Thyroid gland (tissue), 4 donors: ENCODE data around the gene PLXNC1. TPM values are rescaled to one million over a fixed set of nuclear protein-coding genes. Genes with fewer than 3 reads are reported as not detected.

ENCODE experiments used
- DNase-seq, 2 donors: peaks; one replicate each; pipeline ENCODE4 v3.0.0-alpha.2; 2019
- H3K27ac ChIP-seq, 3 donors: fragments of 200-600 bp; sonication (generic); 1 replicate in 2 of 3; 2 replicates in 1 of 3; pipeline ENCODE4 v1.5.1; 2016 to 2019; ENCODE audit warnings: mild to moderate bottlenecking in 1 of 3, moderate library complexity in 1 of 3
- H3K27me3 ChIP-seq: fragments of 200-600 bp; sonication (generic); one replicate; pipeline ENCODE4 v1.5.1; 2019
- H3K36me3 ChIP-seq, 2 donors: fragments of 200-600 bp; sonication (generic); one replicate each; pipeline ENCODE4 v1.5.1; 2016 to 2019
- H3K4me1 ChIP-seq, 2 donors: fragments of 200-600 bp; sonication (generic); one replicate each; pipeline ENCODE4 v1.5.1; 2017 to 2019
- H3K4me3 ChIP-seq, 3 donors: fragments of 200-600 bp; sonication (generic); replicated peaks in 1 of 3; 1 replicate in 2 of 3; 2 replicates in 1 of 3; pipeline ENCODE4 v1.5.1; 2016; ENCODE audit warnings: mild to moderate bottlenecking in 1 of 3
- H3K9me3 ChIP-seq: fragments of 200-600 bp; sonication (generic); one replicate; pipeline ENCODE4 v1.5.1; 2017
- POLR2A ChIP-seq, 2 donors: fragments of 450-650 bp; IDR thresholded peaks; one replicate each; pipeline ENCODE4 v1.6.1; 2017; ENCODE audit warnings: antibody characterized with exemption in 2 of 2, mild to moderate bottlenecking in 2 of 2, moderate library complexity in 1 of 2
- WGBS, 2 donors: methylation state at CpG; one replicate each; pipeline ENCODE4 v1.1.5; 2017; 5-methylcytosine and 5-hydroxymethylcytosine counted together
- intact Hi-C: fragments of 100-400 bp; cut with DNase I; formaldehyde crosslinking; loops from one replicate; pipeline ENCODE4 v1.15.1; 2023
- total RNA-seq, 4 donors: library from RNA; depleted of rRNA; stranded (reverse); fragments of >200 nt; gene quantifications; one replicate each; pipeline ENCODE4 v1.2.3, GENCODE V29; 2016
- TF ChIP-seq, protein P1 (sequence below), 6 experiments: fragments of 200-600 bp in 3 of 6; fragments of 450-650 bp in 3 of 6; sonication (generic) in 3 of 6; IDR thresholded peaks; one replicate each; pipeline ENCODE4 v1.5.1; 2016 to 2019; ENCODE audit warnings: antibody characterized with exemption in 6 of 6, mild to moderate bottlenecking in 2 of 6, inconsistent platforms in 1 of 6, moderate library complexity in 1 of 6

The PLXNC1 gene
- total RNA-seq, 4 donors from 2014 or later: 4.5 to 7.2 (median 5.1) TPM

- Histone ChIP-seq H3K4me3 (no peak overlapping the region), H3K27me3 (no peaks in the 10 kb centered on the region), H3K9me3 (no peaks in the 10 kb centered on the region), H3K27ac (no peak overlapping the region), H3K36me3 (no peaks in the 10 kb centered on the region), H3K4me1 (no peaks in the 10 kb centered on the region)
- TF ChIP-seq, protein P1, sequence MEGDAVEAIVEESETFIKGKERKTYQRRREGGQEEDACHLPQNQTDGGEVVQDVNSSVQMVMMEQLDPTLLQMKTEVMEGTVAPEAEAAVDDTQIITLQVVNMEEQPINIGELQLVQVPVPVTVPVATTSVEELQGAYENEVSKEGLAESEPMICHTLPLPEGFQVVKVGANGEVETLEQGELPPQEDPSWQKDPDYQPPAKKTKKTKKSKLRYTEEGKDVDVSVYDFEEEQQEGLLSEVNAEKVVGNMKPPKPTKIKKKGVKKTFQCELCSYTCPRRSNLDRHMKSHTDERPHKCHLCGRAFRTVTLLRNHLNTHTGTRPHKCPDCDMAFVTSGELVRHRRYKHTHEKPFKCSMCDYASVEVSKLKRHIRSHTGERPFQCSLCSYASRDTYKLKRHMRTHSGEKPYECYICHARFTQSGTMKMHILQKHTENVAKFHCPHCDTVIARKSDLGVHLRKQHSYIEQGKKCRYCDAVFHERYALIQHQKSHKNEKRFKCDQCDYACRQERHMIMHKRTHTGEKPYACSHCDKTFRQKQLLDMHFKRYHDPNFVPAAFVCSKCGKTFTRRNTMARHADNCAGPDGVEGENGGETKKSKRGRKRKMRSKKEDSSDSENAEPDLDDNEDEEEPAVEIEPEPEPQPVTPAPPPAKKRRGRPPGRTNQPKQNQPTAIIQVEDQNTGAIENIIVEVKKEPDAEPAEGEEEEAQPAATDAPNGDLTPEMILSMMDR (IDR thresholded peaks at IDR 0.05): no peak
- no peak for TF ChIP-seq POLR2A (IDR thresholded peaks at IDR 0.05)
- WGBS, 2 donors: 48 to 50% methylated on average over 2 of the region's 2 CpGs
- intact Hi-C loops: no loop called here
- no peak for DNase-seq
Measured at GRCh38 chr12:94203181-94203546, 54.8 kb downstream of the PLXNC1 start.

DNA sequence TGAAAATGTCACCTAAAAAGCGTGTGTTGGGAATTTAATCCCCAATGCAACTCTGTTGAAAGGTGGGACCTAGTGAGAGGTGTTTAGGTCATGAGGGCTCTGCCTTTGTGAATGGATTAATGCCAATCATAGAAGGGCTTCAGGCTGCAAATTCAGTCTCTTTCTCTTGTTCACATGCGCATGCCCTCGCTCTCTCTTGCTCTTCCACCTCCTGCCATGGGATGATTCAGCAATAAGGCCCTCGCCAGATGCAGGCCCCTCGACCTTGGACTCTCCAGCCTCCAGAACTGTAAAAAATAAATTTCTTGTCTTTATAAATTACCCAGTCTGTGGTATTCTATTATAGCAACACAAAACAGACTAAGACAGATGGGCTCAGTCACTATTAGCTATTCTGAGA is 55.4 kb downstream of the PLXNC1 start:
- no peaks in the 10 kb centered on the region for H3K36me3 ChIP-seq
- WGBS, 2 donors: 93 to 99% methylated on average over 5 of the region's 5 CpGs
- H3K9me3 ChIP-seq: no peaks in the 10 kb centered on the region
- H3K4me3 ChIP-seq: no peak overlapping the region
- no peak for DNase-seq
- TF ChIP-seq, protein P1 (IDR thresholded peaks at IDR 0.05): no peak
- TF ChIP-seq POLR2A (IDR thresholded peaks at IDR 0.05): no peak
- H3K4me1 ChIP-seq: no peaks in the 10 kb centered on the region
- H3K27ac ChIP-seq: no peak overlapping the region
- intact Hi-C loops: no loop called here
- no peaks in the 10 kb centered on the region for H3K27me3 ChIP-seq

DNA sequence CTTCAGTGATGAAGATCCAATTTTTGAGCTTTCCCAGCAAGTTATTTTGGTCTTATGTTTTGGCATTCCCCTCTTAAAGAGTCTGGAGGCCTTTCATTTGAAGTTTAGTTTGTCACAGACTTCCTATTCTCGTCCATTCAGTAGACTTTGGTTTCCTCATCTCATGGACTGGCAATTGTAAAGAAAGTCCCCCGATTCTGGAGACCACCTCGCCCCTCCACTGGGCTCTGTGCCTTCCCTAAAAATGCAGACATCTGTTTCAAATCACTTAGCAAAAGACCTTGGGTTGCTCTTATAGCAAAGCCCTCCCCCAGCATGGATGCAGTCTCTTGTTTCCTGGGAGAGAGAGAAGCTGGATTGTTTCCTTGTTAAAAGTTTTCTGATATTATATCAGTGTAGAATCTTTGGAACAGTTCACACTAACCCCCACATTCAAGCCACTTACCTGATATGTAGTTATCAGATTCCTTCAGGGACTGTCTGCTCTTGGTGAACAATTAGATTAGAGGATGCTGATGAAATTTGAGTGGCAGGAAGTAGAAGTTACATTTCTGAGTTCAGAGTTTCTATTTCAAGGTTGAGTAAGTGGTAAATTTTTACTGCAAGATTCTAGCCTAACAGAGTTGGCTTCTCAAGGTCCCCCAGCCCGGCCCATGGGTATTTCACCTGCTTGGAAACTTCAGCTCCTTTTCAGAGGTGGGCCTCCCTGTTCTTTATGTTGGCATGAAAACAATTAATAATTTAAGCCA is 56.3 kb downstream of the PLXNC1 start:
- no peaks in the 10 kb centered on the region for H3K27me3 ChIP-seq
- no peaks in the 10 kb centered on the region for H3K36me3 ChIP-seq
- no peak for TF ChIP-seq POLR2A (IDR thresholded peaks at IDR 0.05)
- TF ChIP-seq, protein P1 (IDR thresholded peaks at IDR 0.05): no peak
- 60 to 67% methylated on average over 4 of the region's 4 CpGs for WGBS, 2 donors
- intact Hi-C loops: no loop called here
- H3K4me1 ChIP-seq: no peaks in the 10 kb centered on the region
- no peak overlapping the region for H3K4me3 ChIP-seq
- no peak for DNase-seq
- H3K27ac ChIP-seq: no peak overlapping the region
- no peaks in the 10 kb centered on the region for H3K9me3 ChIP-seq

- Histone ChIP-seq H3K4me1 (no peaks in the 10 kb centered on the region), H3K9me3 (no peaks in the 10 kb centered on the region), H3K36me3 (no peaks in the 10 kb centered on the region), H3K27me3 (no peaks in the 10 kb centered on the region), H3K27ac (no peak overlapping the region), H3K4me3 (no peak overlapping the region)
- 94% methylated on average over 1 of the region's 1 CpG for WGBS, 2 donors
- no peak for DNase-seq
- TF ChIP-seq, protein P1 (IDR thresholded peaks at IDR 0.05): no peak
- TF ChIP-seq POLR2A (IDR thresholded peaks at IDR 0.05): no peak
- intact Hi-C loops: no loop called here
Measured at GRCh38 chr12:94205822-94206221, 57.4 kb downstream of the PLXNC1 start.

- 93 to 96% methylated on average over 2 of the region's 2 CpGs for WGBS, 2 donors
- intact Hi-C loops: no loop called here
- Histone ChIP-seq H3K4me3 (no peak overlapping the region), H3K27me3 (no peaks in the 10 kb centered on the region), H3K4me1 (no peaks in the 10 kb centered on the region), H3K9me3 (no peaks in the 10 kb centered on the region), H3K36me3 (no peaks in the 10 kb centered on the region), H3K27ac (no peak overlapping the region)
- DNase-seq: no peak
- TF ChIP-seq POLR2A (IDR thresholded peaks at IDR 0.05): no peak
- TF ChIP-seq, protein P1 (IDR thresholded peaks at IDR 0.05): no peak
Measured at GRCh38 chr12:94206886-94207285, 58.5 kb downstream of the PLXNC1 start.
